Liver (tissue), 9 donors: ENCODE results near the gene PRM2. TPM values are rescaled to one million over a fixed set of nuclear protein-coding genes. Genes with fewer than 3 reads are reported as not detected.

ENCODE experiments used
- DNase-seq: peaks from one replicate; pipeline ENCODE4 v3.0.0-alpha.2; 2017; ENCODE audit warnings: low spot score
- H3K27ac ChIP-seq, 2 donors: one replicate each; pipeline ENCODE4 v1.7.0; 2013; ENCODE audit warnings: inconsistent platforms in 2 of 2, low read length in 2 of 2, control low read depth in 1 of 2, low read depth in 1 of 2, mild to moderate bottlenecking in 1 of 2
- H3K27me3 ChIP-seq, 4 donors: one replicate each; pipeline versions ENCODE4 v1.6.1 to v1.7.0; 2013; ENCODE audit warnings: low read length in 3 of 4, inconsistent platforms in 1 of 4, mild to moderate bottlenecking in 1 of 4, moderate library complexity in 1 of 4; ENCODE audit not compliant: control insufficient read depth in 4 of 4, insufficient read depth in 4 of 4
- H3K36me3 ChIP-seq, 4 donors: one replicate each; pipeline versions ENCODE4 v1.6.1 to v1.7.0; 2013; ENCODE audit warnings: low read length in 3 of 4, mild to moderate bottlenecking in 3 of 4, low read depth in 1 of 4, moderate library complexity in 1 of 4; ENCODE audit not compliant: control insufficient read depth in 4 of 4, insufficient read depth in 3 of 4
- H3K4me1 ChIP-seq, 4 donors: one replicate each; pipeline versions ENCODE4 v1.6.1 to v1.7.0; 2013; ENCODE audit warnings: low read length in 3 of 4, mild to moderate bottlenecking in 3 of 4, moderate library complexity in 1 of 4; ENCODE audit not compliant: control insufficient read depth in 4 of 4, insufficient read depth in 4 of 4
- H3K4me3 ChIP-seq, 3 donors: one replicate each; pipeline versions ENCODE4 v1.6.1 to v1.7.0; 2013; ENCODE audit warnings: low read length in 3 of 3, control low read depth in 1 of 3, low read depth in 1 of 3, mild to moderate bottlenecking in 1 of 3
- H3K9ac ChIP-seq, 2 donors: one replicate each; pipeline ENCODE4 v1.7.0; 2013; ENCODE audit warnings: low read length in 2 of 2, mild to moderate bottlenecking in 2 of 2, moderate library complexity in 2 of 2, control low read depth in 1 of 2, low read depth in 1 of 2
- H3K9me3 ChIP-seq, 4 donors: one replicate each; pipeline versions ENCODE4 v1.6.1 to v1.7.0; 2013; ENCODE audit warnings: low read length in 3 of 4; ENCODE audit not compliant: control insufficient read depth in 4 of 4
- EGR1 ChIP-seq, 2 donors: IDR thresholded peaks; 2 replicates each; pipeline ENCODE4 v1.6.1; 2016 to 2018; ENCODE audit warnings: antibody characterized with exemption in 2 of 2, low read depth in 2 of 2
- FOXA1 ChIP-seq: IDR thresholded peaks from 2 replicates; pipeline ENCODE4 v1.6.1; 2016; ENCODE audit warnings: antibody characterized with exemption
- FOXA2 ChIP-seq: IDR thresholded peaks from 2 replicates; pipeline ENCODE4 v1.6.1; 2016; ENCODE audit warnings: antibody characterized with exemption
- GABPA ChIP-seq, 2 donors: IDR thresholded peaks in 1 of 2; conservative IDR thresholded peaks in 1 of 2; 2 replicates each; pipeline ENCODE4 v1.6.1; 2016; ENCODE audit warnings: antibody characterized with exemption in 2 of 2, mild to moderate bottlenecking in 1 of 2, moderate library complexity in 1 of 2
- HNF4A ChIP-seq, 2 donors: conservative IDR thresholded peaks; 2 replicates each; pipeline ENCODE4 v1.6.1; 2016; ENCODE audit warnings: antibody characterized with exemption in 2 of 2, mild to moderate bottlenecking in 2 of 2
- HNF4G ChIP-seq: IDR thresholded peaks from 2 replicates; pipeline ENCODE4 v1.6.1; 2016; ENCODE audit warnings: antibody characterized with exemption
- JUND ChIP-seq, 2 donors: IDR thresholded peaks; 2 replicates each; pipeline ENCODE4 v1.6.1; 2016; ENCODE audit warnings: antibody characterized with exemption in 2 of 2
- MAX ChIP-seq: IDR thresholded peaks from 2 replicates; pipeline ENCODE4 v1.6.1; 2016; ENCODE audit warnings: antibody characterized with exemption
- NR2F2 ChIP-seq: IDR thresholded peaks from 2 replicates; pipeline ENCODE4 v1.6.1; 2016; ENCODE audit warnings: antibody characterized with exemption
- RAD21 ChIP-seq, 2 donors: IDR thresholded peaks; 2 replicates each; pipeline ENCODE4 v1.6.1; 2016; ENCODE audit warnings: antibody characterized with exemption in 2 of 2, mild to moderate bottlenecking in 2 of 2
- REST ChIP-seq: IDR thresholded peaks from 2 replicates; pipeline ENCODE4 v1.6.1; 2016; ENCODE audit warnings: antibody characterized with exemption, mild to moderate bottlenecking
- RXRA ChIP-seq, 2 donors: IDR thresholded peaks; 2 replicates each; pipeline ENCODE4 v1.6.1; 2017 to 2018; ENCODE audit warnings: antibody characterized with exemption in 2 of 2, mild to moderate bottlenecking in 1 of 2
- SP1 ChIP-seq: IDR thresholded peaks from 2 replicates; pipeline ENCODE4 v1.6.1; 2018; ENCODE audit warnings: antibody characterized with exemption, mild to moderate bottlenecking
- TAF1 ChIP-seq: conservative IDR thresholded peaks from 2 replicates; pipeline ENCODE4 v1.6.1; 2016; ENCODE audit warnings: antibody characterized with exemption, mild to moderate bottlenecking
- YY1 ChIP-seq: IDR thresholded peaks from 2 replicates; pipeline ENCODE4 v1.6.1; 2016; ENCODE audit warnings: antibody characterized with exemption, mild to moderate bottlenecking
- WGBS: extraction: QIAGEN DNeasy Blood & Tissue Kit; methylation state at CpG from one replicate; pipeline ENCODE4 v1.1.7; 2013; 5-methylcytosine and 5-hydroxymethylcytosine counted together
- polyA plus RNA-seq, 2 donors: library from polyadenylated mRNA; stranded (reverse) in 1 of 2; unstranded in 1 of 2; fragments of 200-250 nt in 1 of 2; fragments of >200 nt in 1 of 2; fragmentation: Nextera tagmentation in 1 of 2; extraction: Ambion mirVana in 1 of 2; gene quantifications; one replicate each; pipeline versions ENCODE4 v1.2.1 to v1.2.3, GENCODE V29; 2013 to 2015
- total RNA-seq, 2 donors: library from RNA; depleted of rRNA; stranded (reverse); fragments of >200 nt; gene quantifications; one replicate each; pipeline ENCODE4 v1.2.3, GENCODE V29; 2014
- TF ChIP-seq, protein P1 (sequence below): IDR thresholded peaks from 2 replicates; pipeline ENCODE4 v1.6.1; 2016; ENCODE audit warnings: antibody characterized with exemption
- TF ChIP-seq, protein P2 (sequence below): IDR thresholded peaks from 2 replicates; pipeline ENCODE4 v1.6.1; 2016; ENCODE audit warnings: antibody characterized with exemption
- TF ChIP-seq, protein P3 (sequence below): fragments of 150-350 bp; IDR thresholded peaks from 2 replicates; pipeline ENCODE4 v1.5.1; 2017; ENCODE audit warnings: improper control_type of control experiment, low read depth, low read length; ENCODE audit not compliant: missing input control
- donor health status: healthy.
- donor health status: healthy.
- donor health status: healthy.
- donor health status: healthy.
- donor health status: healthy.

The PRM2 gene
- total and polyA plus RNA-seq, 4 donors, result not detected

DNA sequence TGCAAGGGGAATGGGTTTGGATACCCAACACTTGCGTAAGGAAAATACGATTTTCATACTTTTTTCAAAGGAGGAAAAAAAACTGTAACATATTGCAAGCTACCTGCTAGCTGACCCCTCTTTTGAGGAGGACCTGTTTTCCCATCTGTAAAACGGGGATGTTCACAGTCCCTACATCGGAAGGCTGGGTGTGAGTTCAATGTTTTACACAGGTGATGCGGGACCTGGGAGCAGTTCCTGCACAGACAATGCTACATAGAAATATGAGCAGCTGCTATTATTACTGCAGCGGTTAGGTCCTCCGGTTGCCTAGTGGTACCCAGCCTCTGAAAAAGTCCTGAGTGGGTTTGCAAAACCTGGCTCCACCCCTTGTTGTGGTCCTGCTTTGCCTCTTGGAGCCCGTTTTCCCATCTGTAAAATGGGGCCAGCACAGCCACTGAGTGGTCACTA lies 23.8 kb downstream of the PRM2 start:
- Histone ChIP-seq H3K27me3 (no peaks in the 10 kb centered on the region), H3K4me1 (peaks cover 9 to 23% (median 14%) of the 10 kb centered on the region in 4 donors), H3K36me3 (peaks cover 0 to 1% (median 0%) of the 10 kb centered on the region in 4 donors), H3K27ac (no peak overlapping the region), H3K9me3 (no peaks in the 10 kb centered on the region), H3K4me3 (no peak overlapping the region), H3K9ac (no peak overlapping the region)
- no peak for DNase-seq
- TF ChIP-seq REST, result no peak
- no peak for TF ChIP-seq HNF4G
- no peak for TF ChIP-seq JUND (IDR thresholded peaks at IDR 0.05)
- TF ChIP-seq YY1, result no peak
- TF ChIP-seq, protein P1, sequence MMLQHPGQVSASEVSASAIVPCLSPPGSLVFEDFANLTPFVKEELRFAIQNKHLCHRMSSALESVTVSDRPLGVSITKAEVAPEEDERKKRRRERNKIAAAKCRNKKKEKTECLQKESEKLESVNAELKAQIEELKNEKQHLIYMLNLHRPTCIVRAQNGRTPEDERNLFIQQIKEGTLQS, result no peak
- WGBS, result 90% methylated on average over 8 of the region's 8 CpGs

DNA sequence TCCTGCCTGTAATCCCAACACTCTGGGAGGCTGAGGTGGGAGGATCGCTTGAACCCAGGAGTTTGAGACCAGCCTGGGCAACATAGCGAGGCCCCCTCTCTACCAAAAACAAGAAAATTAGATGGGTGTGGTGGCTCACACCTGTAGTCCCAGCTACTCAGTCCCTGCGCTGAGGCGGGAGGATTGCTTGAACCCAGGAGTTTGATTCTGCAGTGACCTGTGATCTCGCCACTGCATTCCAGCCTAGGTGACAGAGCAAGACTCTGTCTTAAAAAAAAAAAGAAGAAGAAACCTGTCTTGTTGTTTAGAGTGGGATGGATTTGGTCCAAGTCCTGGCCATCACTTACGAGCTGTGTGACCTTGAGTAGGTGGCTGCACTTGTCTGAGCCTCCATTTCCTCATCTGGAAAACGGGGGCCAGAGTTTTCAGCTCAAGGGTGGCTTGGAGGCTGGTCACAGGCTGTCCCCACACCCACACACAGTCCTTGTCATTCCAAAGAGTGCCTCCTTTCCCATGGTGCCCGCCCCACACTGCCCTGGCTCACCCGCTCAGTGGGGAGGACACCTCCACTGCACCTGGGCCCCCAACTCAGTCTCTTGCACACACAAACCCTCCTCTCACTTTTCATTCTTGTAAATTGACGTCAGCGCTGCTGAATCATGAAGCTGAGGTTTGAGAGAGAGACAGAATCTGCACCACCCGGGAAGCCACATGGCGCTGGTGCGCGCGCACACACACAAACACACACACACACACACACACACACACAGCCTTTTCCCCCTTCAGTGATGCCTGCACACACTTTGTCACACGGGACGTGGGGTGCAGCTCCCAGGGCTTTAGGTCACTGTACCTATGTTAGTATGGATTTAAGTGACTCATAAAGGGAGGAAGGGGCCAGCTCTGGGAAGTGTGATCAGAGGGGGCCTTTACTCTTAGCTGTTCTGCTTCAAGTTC lies 24.5 kb downstream of the PRM2 start:
- no peak overlapping the region for H3K4me3 ChIP-seq

More for the DNA sequence above, 24.5 kb downstream of the PRM2 start:
- Histone ChIP-seq H3K27ac (no peak overlapping the region), H3K9ac (no peak overlapping the region), H3K4me1 (peaks cover 2 to 16% (median 10%) of the 10 kb centered on the region in 4 donors), H3K9me3 (no peaks in the 10 kb centered on the region), H3K36me3 (peaks cover 0 to 1% (median 0%) of the 10 kb centered on the region in 4 donors), H3K27me3 (no peaks in the 10 kb centered on the region)
- TF ChIP-seq YY1 (no peak), MAX (no peak), REST (no peak), HNF4G (no peak), JUND (IDR thresholded peaks at IDR 0.05) (no peak), HNF4A (conservative IDR thresholded peaks at IDR 0.05) (no peak), FOXA2 (no peak), SP1 (no peak), NR2F2 (no peak), EGR1 (IDR thresholded peaks at IDR 0.05; ENCODE audit: low read depth in 2 of 2) (no peak), RXRA (IDR thresholded peaks at IDR 0.05) (no peak), RAD21 (IDR thresholded peaks at IDR 0.05) (no peak), TAF1 (no peak), FOXA1 (no peak), GABPA (IDR thresholded peaks at IDR 0.05 in 1 of 2, conservative IDR thresholded peaks at IDR 0.05 in 1 of 2) (no peak)
- TF ChIP-seq, protein P2, sequence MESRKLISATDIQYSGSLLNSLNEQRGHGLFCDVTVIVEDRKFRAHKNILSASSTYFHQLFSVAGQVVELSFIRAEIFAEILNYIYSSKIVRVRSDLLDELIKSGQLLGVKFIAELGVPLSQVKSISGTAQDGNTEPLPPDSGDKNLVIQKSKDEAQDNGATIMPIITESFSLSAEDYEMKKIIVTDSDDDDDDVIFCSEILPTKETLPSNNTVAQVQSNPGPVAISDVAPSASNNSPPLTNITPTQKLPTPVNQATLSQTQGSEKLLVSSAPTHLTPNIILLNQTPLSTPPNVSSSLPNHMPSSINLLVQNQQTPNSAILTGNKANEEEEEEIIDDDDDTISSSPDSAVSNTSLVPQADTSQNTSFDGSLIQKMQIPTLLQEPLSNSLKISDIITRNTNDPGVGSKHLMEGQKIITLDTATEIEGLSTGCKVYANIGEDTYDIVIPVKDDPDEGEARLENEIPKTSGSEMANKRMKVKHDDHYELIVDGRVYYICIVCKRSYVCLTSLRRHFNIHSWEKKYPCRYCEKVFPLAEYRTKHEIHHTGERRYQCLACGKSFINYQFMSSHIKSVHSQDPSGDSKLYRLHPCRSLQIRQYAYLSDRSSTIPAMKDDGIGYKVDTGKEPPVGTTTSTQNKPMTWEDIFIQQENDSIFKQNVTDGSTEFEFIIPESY, result no peak
- TF ChIP-seq, protein P3, sequence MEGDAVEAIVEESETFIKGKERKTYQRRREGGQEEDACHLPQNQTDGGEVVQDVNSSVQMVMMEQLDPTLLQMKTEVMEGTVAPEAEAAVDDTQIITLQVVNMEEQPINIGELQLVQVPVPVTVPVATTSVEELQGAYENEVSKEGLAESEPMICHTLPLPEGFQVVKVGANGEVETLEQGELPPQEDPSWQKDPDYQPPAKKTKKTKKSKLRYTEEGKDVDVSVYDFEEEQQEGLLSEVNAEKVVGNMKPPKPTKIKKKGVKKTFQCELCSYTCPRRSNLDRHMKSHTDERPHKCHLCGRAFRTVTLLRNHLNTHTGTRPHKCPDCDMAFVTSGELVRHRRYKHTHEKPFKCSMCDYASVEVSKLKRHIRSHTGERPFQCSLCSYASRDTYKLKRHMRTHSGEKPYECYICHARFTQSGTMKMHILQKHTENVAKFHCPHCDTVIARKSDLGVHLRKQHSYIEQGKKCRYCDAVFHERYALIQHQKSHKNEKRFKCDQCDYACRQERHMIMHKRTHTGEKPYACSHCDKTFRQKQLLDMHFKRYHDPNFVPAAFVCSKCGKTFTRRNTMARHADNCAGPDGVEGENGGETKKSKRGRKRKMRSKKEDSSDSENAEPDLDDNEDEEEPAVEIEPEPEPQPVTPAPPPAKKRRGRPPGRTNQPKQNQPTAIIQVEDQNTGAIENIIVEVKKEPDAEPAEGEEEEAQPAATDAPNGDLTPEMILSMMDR, result no peak
- TF ChIP-seq, protein P1, result no peak
- DNase-seq, result no peak
- WGBS, result 84% methylated on average over 18 of the region's 18 CpGs
